Measurements from ENCODE around the gene KMT2B.

GRCh38 chr19:35703343-35703742 lies 14.5 kb upstream of the KMT2B start:
- TF ChIP-seq TAF1 (IDR thresholded peaks at IDR 0.05; ENCODE audit: low read depth, low read length) = no peak
- TF ChIP-seq POLR2AphosphoS5 (IDR thresholded peaks at IDR 0.05; ENCODE audit: low read depth, low read length) = no peak
- TF ChIP-seq POLR2A (IDR thresholded peaks at IDR 0.05; ENCODE audit: low read depth, low read length) = no peak
- TF ChIP-seq SPI1 (IDR thresholded peaks at IDR 0.05; ENCODE audit: low read depth, low read length) = no peak
- no peak for TF ChIP-seq PAX5 (IDR thresholded peaks at IDR 0.05; ENCODE audit: insufficient read depth, low read length, severe bottlenecking)

Data from GM12891 (cell line).